ENCODE data around the gene SYT8.

SYT8 gene

DNA sequence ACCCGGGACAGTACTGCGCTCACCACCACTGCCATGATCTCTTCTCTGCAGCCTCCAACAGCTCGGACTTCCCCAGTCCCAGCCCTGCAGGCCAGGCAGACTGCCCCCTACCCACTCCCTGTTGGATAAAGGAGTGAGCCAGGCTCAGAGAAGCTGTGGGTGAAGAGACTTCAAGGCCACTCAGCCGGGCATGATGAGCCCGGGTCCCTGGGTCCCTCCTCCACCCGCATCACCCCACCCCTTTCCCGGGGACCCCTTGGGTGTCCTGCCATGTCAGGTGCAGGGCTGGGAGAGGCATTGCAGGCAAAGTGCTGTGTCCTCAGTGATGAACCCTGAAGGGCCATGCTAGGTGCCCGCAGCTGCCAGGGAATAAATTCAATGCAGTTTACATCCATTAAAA, 32.6 kb downstream of the SYT8 start:
- TF ChIP-seq, protein P1, sequence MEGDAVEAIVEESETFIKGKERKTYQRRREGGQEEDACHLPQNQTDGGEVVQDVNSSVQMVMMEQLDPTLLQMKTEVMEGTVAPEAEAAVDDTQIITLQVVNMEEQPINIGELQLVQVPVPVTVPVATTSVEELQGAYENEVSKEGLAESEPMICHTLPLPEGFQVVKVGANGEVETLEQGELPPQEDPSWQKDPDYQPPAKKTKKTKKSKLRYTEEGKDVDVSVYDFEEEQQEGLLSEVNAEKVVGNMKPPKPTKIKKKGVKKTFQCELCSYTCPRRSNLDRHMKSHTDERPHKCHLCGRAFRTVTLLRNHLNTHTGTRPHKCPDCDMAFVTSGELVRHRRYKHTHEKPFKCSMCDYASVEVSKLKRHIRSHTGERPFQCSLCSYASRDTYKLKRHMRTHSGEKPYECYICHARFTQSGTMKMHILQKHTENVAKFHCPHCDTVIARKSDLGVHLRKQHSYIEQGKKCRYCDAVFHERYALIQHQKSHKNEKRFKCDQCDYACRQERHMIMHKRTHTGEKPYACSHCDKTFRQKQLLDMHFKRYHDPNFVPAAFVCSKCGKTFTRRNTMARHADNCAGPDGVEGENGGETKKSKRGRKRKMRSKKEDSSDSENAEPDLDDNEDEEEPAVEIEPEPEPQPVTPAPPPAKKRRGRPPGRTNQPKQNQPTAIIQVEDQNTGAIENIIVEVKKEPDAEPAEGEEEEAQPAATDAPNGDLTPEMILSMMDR (IDR thresholded peaks at IDR 0.05; ENCODE audit: borderline replicate concordance, control extremely low read depth, extremely low read depth, insufficient read depth, missing control alignments) = no peak
- DNase-seq (ENCODE audit: low spot score) = no peak
- in situ Hi-C loops (cut with MboI; ENCODE audit: low sequenced_read_pairs, unreplicated experiment) = no loop called here

DNA sequence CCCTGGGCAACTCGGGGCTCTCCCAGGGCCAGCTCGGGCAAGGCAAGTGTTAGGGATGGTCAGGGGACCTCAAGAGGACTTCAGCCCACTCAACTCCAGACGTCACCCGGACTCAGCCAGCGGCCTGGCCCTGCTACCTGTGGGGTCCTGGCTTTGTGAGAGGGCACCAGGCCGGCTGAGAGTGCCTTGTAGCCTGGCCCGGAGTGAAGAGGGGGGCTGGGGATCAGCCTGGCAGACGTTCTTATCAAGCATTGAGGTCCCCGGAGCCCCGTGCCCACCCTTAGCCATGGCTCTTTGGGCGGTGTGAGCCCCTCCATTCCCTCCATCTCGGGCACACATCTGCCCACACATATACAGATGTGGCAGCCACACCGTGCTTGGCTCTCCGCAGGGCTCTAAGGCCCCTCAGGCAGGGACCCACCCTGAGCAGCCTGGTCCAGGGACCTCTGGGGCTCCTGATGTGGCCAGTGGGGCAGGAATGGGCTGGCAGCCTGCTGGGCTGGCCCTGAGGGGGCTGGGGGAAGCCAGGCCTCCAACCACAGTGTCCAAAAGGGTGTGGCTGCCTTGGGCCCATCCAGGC, 33.4 kb downstream of the SYT8 start:
- in situ Hi-C loops (cut with MboI; ENCODE audit: low sequenced_read_pairs, unreplicated experiment) = no loop called here
- TF ChIP-seq, protein P1 (IDR thresholded peaks at IDR 0.05; ENCODE audit: borderline replicate concordance, control extremely low read depth, extremely low read depth, insufficient read depth, missing control alignments) = no peak

DNA sequence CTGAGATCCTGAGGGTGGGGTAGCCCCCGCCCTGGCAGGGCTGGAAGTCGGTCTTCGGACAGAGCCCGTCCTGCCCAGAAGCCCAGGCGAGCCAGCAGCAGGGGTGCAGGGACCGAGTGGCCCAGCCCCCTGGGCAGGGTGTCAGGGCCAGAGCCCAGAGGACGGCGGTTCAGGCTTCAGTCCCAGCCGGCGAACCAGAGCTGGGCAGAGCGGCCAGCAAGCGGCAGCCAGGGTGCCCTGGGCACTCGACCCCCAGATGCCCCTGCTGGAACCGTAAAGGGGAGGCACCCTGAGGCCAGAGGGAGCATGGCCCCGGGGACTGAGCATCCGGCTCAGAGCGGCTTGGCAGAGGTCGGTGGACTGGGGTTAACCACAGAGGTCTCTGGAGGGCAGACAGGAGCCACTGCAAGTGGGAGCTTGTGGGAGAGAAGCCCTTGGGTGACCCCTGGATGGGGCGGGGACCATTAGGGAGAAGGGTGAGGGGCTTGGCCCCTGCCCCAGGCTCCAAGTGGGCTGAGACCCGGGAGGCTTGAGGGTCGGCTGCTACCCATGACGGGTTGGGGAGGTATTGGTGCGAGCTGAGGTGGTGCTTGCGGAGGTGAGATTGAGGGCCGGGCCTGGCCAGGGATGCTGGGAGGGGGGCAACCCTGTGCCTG, 34.0 kb downstream of the SYT8 start:
- TF ChIP-seq, protein P1 (IDR thresholded peaks at IDR 0.05; ENCODE audit: borderline replicate concordance, control extremely low read depth, extremely low read depth, insufficient read depth, missing control alignments) = no peak
- in situ Hi-C loops (cut with MboI; ENCODE audit: low sequenced_read_pairs, unreplicated experiment) = no loop called here

More for the DNA sequence above, 33.4 kb downstream of the SYT8 start:
- no peak for DNase-seq (ENCODE audit: low spot score)

DNA sequence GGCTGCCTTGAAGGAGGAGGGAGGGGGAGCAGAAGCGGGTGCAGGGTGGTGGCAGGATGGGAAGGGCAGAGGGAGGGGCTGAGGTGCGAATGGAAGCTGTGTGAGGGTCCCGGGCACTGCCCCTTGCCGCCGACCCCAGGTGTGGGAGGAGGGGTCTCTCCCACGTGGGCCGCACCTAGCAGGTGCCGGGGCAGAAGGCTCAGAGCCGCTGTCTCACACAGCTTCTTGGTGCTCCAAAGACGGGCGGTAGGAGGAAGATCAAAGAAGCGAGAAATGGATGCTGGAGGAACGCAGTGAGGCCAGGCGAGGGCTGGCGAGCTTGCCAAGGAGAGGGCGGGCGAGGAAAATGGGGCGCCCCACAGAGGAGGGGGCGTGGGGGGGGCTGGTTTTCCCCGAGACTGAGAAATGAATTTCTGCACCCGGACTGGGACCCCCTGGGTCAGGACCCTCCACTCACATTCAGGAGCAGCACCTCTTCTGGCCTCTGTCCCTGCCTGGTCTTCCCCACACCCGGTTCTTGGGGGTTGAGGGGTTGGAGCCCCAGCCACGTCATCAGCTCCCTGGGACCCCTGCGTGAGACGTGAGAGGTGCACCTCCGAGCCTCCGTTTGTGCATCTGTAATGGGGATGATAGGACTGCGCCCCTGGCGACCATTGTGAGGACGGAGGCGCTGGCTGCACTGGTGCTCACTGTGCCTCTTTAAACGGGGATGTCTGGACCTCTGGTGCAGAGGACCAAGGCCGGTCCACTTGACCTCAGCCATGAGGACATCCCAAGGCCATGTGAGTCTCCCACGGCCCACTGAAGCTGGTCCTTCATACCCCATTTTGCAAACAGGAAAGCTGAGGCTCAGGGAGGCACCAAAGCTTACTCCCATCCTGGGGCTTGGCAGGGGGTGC, 34.9 kb downstream of the SYT8 start:
- no peak for DNase-seq (ENCODE audit: low spot score)
- TF ChIP-seq, protein P1 (IDR thresholded peaks at IDR 0.05; ENCODE audit: borderline replicate concordance, control extremely low read depth, extremely low read depth, insufficient read depth, missing control alignments) = no peak
- in situ Hi-C loops (cut with MboI; ENCODE audit: low sequenced_read_pairs, unreplicated experiment) = no loop called here

More for the DNA sequence above, 34.0 kb downstream of the SYT8 start:
- no peak for DNase-seq (ENCODE audit: low spot score)

DNA sequence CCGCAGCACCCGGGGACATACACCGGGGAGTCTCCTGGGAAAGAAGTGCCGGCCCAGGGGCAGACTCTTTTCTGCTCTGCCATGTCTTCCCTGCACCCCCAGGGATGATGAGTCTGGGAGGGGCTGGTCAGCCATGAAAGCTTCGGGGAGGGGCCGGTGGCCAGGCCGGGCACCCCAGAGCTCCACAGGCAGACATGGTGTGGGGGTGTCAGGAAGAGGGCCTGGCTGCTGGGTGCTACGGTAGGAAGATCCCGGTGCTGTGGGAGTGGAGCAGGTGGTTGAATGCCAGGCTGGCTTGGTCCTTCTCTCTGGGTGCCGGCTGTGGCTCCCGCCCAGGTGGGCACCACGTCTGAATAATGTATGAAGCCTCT, 35.5 kb downstream of the SYT8 start:
- no peak for DNase-seq (ENCODE audit: low spot score)
- in situ Hi-C loops (cut with MboI; ENCODE audit: low sequenced_read_pairs, unreplicated experiment) = no loop called here
- TF ChIP-seq, protein P1 (IDR thresholded peaks at IDR 0.05; ENCODE audit: borderline replicate concordance, control extremely low read depth, extremely low read depth, insufficient read depth, missing control alignments) = no peak

DNA sequence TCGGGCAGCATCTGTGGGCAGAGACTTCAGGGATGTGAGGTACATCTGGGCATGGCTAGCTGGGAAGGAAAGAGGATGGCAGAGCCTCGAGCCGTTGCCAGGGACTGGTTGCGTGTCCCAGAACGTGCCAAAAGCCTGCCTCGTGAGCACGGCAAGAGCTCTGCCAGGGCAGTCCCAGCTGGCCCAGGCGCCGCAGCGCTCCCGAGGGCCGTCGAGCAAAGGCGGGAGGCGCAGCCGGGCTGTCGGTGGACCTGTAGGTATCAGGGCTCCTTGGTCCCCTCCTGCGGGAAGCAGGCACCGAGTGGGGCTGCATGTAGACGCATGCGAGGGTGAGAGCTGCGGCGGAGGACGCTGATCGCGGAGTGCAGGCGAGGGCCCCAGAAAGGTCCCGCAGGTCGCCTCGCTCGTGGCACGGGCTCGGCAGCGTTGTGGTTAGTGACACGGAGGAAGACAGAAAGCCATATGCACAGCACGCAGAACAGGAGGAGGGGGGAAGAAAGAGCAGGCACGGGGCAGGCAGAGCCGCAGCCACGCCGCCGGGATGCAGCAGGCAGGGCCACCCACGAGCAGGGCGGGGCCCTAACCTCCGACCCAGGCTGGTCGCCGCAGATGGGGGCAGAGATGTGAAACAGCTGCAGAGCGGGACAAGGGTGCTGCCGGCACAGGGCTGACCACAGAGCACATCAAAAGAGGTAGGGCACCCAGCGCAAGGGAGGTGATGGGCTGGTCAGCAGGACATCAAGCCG, 36.1 kb downstream of the SYT8 start:
- no peak for DNase-seq (ENCODE audit: low spot score)
- in situ Hi-C loops (cut with MboI; ENCODE audit: low sequenced_read_pairs, unreplicated experiment) = no loop called here
- TF ChIP-seq, protein P1 (IDR thresholded peaks at IDR 0.05; ENCODE audit: borderline replicate concordance, control extremely low read depth, extremely low read depth, insufficient read depth, missing control alignments) = no peak

Data from GM13976 (cell line).